GM12864 (cell line): Measurements from ENCODE around the gene SERPIND1.

Experiments
- DNase-seq: peaks from one replicate; pipeline ENCODE4 v3.0.0-alpha.2; 2011; ENCODE audit warnings: low read depth
- H3K4me3 ChIP-seq: 2 replicates; pipeline ENCODE4 v1.5.1; 2011; ENCODE audit warnings: mild to moderate bottlenecking, low read depth, low read length, control low read depth
- CTCF ChIP-seq: IDR thresholded peaks from 2 replicates; pipeline ENCODE4 v1.5.1; 2011; ENCODE audit warnings: low read depth, mild to moderate bottlenecking, moderate library complexity, low read length, control low read depth, inconsistent platforms; ENCODE audit errors: missing control alignments

Gene SERPIND1

GRCh38 chr22:20798218-20798617, 24.3 kb downstream of the SERPIND1 start:
- no peak for TF ChIP-seq CTCF
- DNase-seq, result no peak

GRCh38 chr22:20798974-20799373, 25.1 kb downstream of the SERPIND1 start:
- no peak for DNase-seq
- H3K4me3 ChIP-seq, result no peak overlapping the region
- TF ChIP-seq CTCF, result no peak

More at GRCh38 chr22:20798218-20798617, 24.3 kb downstream of the SERPIND1 start:
- no peak overlapping the region for H3K4me3 ChIP-seq

GRCh38 chr22:20799449-20799848, 25.5 kb downstream of the SERPIND1 start:
- no peak for DNase-seq
- no peak for TF ChIP-seq CTCF
- no peak overlapping the region for H3K4me3 ChIP-seq

GRCh38 chr22:20802452-20802851, 28.5 kb downstream of the SERPIND1 start:
- H3K4me3 ChIP-seq, result no peak overlapping the region
- no peak for DNase-seq
- no peak for TF ChIP-seq CTCF

GRCh38 chr22:20802922-20803553, 29.1 kb downstream of the SERPIND1 start:
- no peak for TF ChIP-seq CTCF
- no peak for DNase-seq
- H3K4me3 ChIP-seq, result no peak overlapping the region

- no peak for DNase-seq
- peak; percentile 54 for TF ChIP-seq CTCF
- no peak overlapping the region for H3K4me3 ChIP-seq
Observed at GRCh38 chr22:20803696-20804324, 29.9 kb downstream of the SERPIND1 start.

- TF ChIP-seq CTCF, result no peak
- no peak for DNase-seq
Observed at GRCh38 chr22:20804650-20805049, 30.7 kb downstream of the SERPIND1 start.

More at GRCh38 chr22:20804650-20805049, 30.7 kb downstream of the SERPIND1 start:
- H3K4me3 ChIP-seq, result no peak overlapping the region
